ENCODE data around the gene MDM1.
A peak's percentile ranks its signal among the peaks of the same experiment; 100 is the strongest.

MDM1 gene

DNA sequence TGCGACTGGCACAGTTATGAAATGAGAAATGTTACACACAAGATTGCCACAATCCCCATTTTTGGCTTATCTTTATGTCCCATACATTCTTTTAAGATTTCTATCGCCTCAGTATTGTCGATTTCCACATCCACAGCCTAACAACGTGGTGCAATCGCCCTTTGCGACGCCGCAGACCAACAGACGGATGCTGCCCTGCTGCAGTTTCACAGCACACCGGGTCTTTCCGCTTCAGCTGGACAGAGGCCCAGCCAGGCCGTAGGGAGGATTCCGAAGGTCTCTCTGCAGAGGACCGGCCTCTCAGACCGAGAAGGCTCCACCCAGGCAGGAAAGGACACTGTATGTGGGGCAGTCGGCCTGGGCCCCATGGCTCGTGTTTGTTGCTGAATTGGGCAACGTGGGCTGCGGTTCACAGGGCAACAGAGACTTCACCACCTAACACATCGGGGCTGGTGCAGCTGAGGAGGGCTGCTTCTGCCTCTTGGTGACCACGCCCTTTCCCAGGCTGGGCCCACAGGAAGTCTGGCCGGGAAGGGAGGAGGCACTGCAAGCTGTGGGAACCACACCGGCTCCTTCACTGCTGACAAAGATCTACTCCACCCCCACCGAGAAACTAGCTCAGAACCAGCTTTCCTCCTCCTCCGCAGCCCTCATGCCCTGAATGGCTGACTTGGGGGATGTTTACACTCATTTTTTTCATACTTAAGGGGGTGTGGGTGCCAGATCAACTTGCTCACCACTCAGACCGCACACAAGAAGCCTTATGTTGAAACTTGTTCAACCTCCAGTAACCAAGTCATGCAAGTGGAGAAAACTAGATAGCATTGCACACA, 32.9 kb upstream of the MDM1 start:
- H3K27ac Mint-ChIP-seq, result peak overlapping the region; percentile 94
- peaks cover 55% of the 10 kb centered on the region for H3K4me1 Mint-ChIP-seq (ENCODE audit: low read depth)
- no peaks in the 10 kb centered on the region for H3K27me3 Mint-ChIP-seq (ENCODE audit: low read depth)
- H3K4me3 Mint-ChIP-seq, result peak overlapping the region; percentile 78
- H3K9me3 Mint-ChIP-seq, result no peaks in the 10 kb centered on the region
- peaks cover 5% of the 10 kb centered on the region for H3K36me3 Mint-ChIP-seq (ENCODE audit: low read depth)

DNA sequence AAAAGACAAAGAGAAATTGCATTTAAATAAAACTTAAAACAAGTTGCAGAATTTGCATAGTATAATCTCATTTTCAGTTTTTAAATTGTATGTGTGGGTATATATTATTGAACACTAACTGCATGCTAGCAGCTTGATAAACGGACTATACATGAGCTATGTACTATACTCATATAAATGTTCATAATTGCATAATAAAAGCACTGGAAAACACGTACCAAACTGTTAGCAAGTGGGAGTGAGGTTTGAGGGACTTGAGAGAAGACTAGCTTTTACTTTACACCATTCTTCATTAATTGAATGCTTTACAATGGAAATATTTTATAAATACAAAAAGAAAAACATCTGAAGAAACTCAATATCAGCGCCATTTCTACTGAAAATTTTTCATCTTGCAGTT, 32.2 kb upstream of the MDM1 start:
- Mint-ChIP-seq H3K4me3 (peak overlapping the region; percentile 78), H3K27ac (peak overlapping the region; percentile 94), H3K4me1 (ENCODE audit: low read depth) (peaks cover 57% of the 10 kb centered on the region), H3K9me3 (no peaks in the 10 kb centered on the region), H3K27me3 (ENCODE audit: low read depth) (no peaks in the 10 kb centered on the region), H3K36me3 (ENCODE audit: low read depth) (peaks cover 5% of the 10 kb centered on the region)

DNA sequence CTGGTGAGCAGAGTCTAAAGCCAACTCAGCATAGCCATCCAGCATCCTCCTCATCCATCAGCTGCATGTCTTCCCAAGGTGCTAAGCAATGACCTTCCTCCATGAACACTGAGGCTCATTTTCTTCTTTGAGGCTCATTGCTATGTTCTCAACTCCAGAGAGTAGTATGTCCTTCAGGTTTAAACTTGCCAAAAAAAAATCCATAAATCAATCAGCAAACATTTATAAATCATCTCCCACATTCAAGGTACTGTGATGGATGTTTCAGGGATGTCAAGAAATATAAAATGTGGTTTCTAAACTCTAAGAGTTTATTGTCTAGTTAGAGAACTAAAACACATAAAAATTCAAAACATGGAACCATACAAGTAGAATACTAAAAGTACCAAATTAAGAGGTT, 29.8 kb upstream of the MDM1 start:
- no peak overlapping the region for H3K27ac Mint-ChIP-seq
- H3K4me3 Mint-ChIP-seq, result no peak overlapping the region
- peaks cover 5% of the 10 kb centered on the region for H3K36me3 Mint-ChIP-seq (ENCODE audit: low read depth)
- no peaks in the 10 kb centered on the region for H3K27me3 Mint-ChIP-seq (ENCODE audit: low read depth)
- peaks cover 45% of the 10 kb centered on the region for H3K4me1 Mint-ChIP-seq (ENCODE audit: low read depth)
- H3K9me3 Mint-ChIP-seq, result no peaks in the 10 kb centered on the region

DNA sequence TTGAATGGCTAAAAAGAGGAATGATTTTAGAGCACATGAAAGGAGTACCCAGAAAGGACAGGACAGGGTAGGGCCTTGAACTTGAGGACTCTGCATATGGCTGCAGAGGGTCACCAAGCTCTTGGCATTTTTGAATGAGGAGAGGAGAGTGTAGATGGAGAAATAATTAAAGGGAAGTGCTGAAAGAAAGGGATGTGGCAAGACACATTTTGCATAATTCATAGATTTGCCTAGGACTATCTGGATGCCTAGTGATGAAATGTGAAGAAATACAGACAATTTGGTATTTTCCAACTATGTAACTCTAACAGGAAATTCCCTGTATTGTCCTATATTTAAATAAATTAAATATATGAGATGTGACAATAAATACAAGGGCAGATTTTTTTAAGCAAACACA, 27.5 kb upstream of the MDM1 start:
- H3K36me3 Mint-ChIP-seq (ENCODE audit: low read depth), result peaks cover 5% of the 10 kb centered on the region
- no peak overlapping the region for H3K4me3 Mint-ChIP-seq
- H3K27ac Mint-ChIP-seq, result no peak overlapping the region
- H3K9me3 Mint-ChIP-seq, result no peaks in the 10 kb centered on the region
- peaks cover 36% of the 10 kb centered on the region for H3K4me1 Mint-ChIP-seq (ENCODE audit: low read depth)
- H3K27me3 Mint-ChIP-seq (ENCODE audit: low read depth), result no peaks in the 10 kb centered on the region

DNA sequence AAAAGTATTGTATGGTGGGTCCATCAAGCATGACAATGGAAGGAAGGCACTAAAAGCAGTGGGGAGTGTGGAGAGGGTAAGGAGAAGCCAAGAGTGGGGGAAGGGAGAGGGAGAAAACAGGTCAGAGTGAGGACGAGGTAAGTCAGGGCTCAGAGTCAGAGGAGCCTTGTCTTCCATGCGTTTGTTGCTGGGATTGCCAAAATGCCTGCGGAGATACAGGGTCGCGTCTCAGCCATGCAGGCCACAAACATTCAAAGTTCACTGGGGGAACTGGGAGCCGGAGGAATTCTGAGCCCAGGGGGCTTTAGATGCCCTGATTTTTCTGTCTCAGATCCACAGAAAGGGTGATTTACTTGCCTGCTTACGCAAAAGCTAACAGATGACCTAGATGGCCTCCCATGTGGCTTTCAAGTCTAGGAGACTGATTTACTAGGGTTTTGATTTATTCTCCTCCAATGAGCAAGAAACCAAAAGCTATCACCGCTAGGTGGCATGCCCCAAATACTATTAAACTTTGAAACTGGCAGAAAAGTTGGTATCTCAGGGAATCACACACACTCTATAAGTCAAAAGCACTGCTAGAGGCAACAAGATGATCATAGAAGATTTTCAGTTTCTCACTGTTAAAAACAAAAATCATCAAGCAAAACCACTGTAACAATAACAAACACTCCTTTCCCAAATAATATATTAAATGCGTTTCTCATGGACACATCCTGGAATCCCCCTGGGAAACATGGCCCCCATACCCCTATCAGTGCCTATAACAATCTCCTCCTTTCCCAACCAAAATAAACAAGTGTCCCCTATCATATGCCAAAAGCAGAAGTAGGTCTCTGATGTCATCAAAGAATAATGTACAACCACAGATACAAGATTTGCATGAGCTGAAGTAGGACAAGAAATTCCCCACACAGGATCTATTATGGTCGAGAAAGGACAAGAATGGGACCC, 26.6 kb upstream of the MDM1 start:
- peaks cover 4% of the 10 kb centered on the region for H3K36me3 Mint-ChIP-seq (ENCODE audit: low read depth)
- H3K9me3 Mint-ChIP-seq, result no peaks in the 10 kb centered on the region
- no peak overlapping the region for H3K27ac Mint-ChIP-seq
- H3K4me1 Mint-ChIP-seq (ENCODE audit: low read depth), result peaks cover 28% of the 10 kb centered on the region
- no peaks in the 10 kb centered on the region for H3K27me3 Mint-ChIP-seq (ENCODE audit: low read depth)
- H3K4me3 Mint-ChIP-seq, result no peak overlapping the region

DNA sequence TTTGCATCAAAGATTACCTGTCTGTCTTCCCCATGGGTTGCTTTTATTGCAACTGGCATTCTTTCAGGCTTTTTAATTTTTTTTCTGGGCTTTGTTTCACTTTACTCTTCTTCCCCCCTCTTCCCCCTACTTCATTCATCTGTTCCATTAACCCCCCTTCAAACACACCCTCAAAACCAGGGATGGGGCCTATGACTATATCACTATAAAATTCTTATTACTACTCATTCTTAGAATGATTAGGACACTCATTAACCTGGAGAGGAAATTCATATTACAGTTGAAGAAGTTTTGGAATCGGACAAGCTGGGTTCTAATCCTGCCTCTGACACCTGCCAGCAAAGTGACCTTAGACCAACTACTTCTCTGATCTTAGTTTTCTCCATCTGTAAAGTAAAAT, 24.8 kb upstream of the MDM1 start:
- no peaks in the 10 kb centered on the region for H3K27me3 Mint-ChIP-seq (ENCODE audit: low read depth)
- no peak overlapping the region for H3K27ac Mint-ChIP-seq

DNA sequence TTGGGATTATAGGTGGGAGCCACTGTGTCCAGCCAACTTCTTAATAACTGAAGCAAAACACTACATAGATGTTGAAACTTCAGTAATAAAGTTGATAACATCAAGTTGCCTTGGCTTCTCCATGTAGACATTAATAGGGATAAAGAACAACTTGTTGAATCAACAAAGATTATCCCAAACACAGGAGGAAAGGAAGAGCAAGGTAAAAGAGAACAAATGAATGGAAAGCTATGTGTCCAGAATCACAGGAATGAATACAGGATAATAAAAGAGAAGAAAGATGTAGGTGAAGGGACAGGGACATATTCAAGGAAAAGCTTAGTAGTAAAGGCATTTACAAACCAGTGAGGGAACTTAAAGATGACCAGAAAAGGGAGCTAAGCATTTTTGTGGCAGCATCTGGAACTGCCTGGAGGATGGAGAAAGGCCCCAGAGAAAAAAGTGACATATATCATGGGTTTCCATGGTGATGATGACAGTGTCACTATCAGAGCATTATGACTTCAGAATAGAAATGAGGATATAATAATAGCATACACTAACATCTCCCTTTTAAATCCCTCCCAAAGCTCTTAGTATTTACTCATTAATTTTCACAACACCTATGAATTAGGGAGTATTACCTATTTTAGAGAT, 24.0 kb upstream of the MDM1 start:
- no peaks in the 10 kb centered on the region for H3K9me3 Mint-ChIP-seq
- H3K27me3 Mint-ChIP-seq (ENCODE audit: low read depth), result no peaks in the 10 kb centered on the region
- H3K27ac Mint-ChIP-seq, result no peak overlapping the region
- H3K36me3 Mint-ChIP-seq (ENCODE audit: low read depth), result no peaks in the 10 kb centered on the region
- peaks cover 14% of the 10 kb centered on the region for H3K4me1 Mint-ChIP-seq (ENCODE audit: low read depth)
- H3K4me3 Mint-ChIP-seq, result no peak overlapping the region

More for the DNA sequence above, 24.8 kb upstream of the MDM1 start:
- Mint-ChIP-seq H3K4me3 (no peak overlapping the region), H3K36me3 (ENCODE audit: low read depth) (peaks cover 2% of the 10 kb centered on the region), H3K4me1 (ENCODE audit: low read depth) (peaks cover 16% of the 10 kb centered on the region), H3K9me3 (no peaks in the 10 kb centered on the region)

DNA sequence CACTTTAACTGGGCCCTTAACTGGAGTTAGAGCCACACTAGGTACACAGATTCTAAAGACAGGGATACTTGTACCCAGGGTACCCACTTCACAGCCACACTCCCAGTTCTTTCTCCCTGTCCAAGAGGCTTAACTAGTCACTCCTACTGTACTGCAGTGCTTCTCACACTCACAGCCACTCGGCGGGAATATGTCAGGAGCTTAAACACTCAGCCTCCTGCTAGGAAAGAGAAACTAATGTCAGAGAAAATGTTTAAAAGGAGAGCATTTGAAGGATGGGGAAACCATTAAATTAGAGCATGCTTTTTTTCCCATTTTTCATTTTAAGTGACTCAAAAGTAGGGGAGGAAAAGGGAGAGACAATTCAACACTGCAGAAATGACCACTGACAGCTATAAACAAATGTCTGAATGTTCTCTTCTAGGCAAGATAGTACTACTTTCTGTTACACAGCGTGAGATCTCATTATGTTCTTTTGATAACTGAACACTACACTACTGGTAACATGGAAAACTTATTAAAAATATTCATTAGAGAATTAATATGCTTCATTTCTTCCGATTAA, 22.9 kb upstream of the MDM1 start:
- no peaks in the 10 kb centered on the region for H3K27me3 Mint-ChIP-seq (ENCODE audit: low read depth)
- no peaks in the 10 kb centered on the region for H3K9me3 Mint-ChIP-seq
- H3K36me3 Mint-ChIP-seq (ENCODE audit: low read depth), result no peaks in the 10 kb centered on the region
- no peak overlapping the region for H3K4me3 Mint-ChIP-seq
- no peak overlapping the region for H3K27ac Mint-ChIP-seq
- H3K4me1 Mint-ChIP-seq (ENCODE audit: low read depth), result peaks cover 14% of the 10 kb centered on the region

DNA sequence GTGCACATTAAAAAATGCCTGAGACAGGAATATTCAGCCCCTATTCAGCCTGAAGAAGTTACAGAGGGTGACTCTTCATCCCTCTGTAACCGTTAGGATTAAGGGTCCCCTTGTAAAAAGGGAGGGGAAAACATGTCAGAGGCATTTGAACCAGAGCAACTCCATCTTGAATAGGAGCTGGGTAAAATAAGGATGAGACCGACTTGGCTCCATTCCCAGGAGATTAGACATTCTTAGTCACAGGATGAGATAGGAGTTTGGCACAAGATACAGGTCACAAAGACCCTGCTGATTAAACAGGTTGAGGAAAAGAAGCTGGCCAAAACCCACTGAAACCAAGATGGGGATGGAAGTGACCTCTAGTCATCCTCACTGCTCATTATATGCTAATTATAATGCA, 19.9 kb upstream of the MDM1 start:
- no peak overlapping the region for H3K4me3 Mint-ChIP-seq
- H3K9me3 Mint-ChIP-seq, result no peaks in the 10 kb centered on the region
- H3K27ac Mint-ChIP-seq, result no peak overlapping the region
- no peaks in the 10 kb centered on the region for H3K27me3 Mint-ChIP-seq (ENCODE audit: low read depth)
- peaks cover 5% of the 10 kb centered on the region for H3K4me1 Mint-ChIP-seq (ENCODE audit: low read depth)
- H3K36me3 Mint-ChIP-seq (ENCODE audit: low read depth), result peaks cover under 1% of the 10 kb centered on the region

DNA sequence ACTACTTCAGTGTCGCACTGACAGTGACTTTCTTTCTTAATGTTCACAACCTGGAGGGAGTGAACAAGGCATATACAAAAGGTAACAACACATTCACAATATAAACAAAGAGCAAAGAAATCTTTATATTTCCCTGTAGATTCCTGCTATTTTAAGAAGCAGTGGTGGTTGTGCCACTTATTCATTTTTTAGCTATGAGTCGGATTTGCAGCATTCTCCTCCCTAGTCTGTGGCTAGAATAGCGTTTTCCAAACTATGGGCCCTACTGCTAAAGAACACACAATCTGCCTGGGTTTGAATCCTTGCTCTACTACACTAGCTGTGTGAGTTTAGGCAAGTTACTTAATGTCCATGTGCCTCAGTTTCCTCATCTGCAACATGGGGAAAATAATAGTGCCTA, 18.6 kb upstream of the MDM1 start:
- H3K27ac Mint-ChIP-seq, result no peak overlapping the region
- peaks cover under 1% of the 10 kb centered on the region for H3K9me3 Mint-ChIP-seq
- H3K4me1 Mint-ChIP-seq (ENCODE audit: low read depth), result peaks cover 10% of the 10 kb centered on the region
- H3K27me3 Mint-ChIP-seq (ENCODE audit: low read depth), result no peaks in the 10 kb centered on the region
- H3K36me3 Mint-ChIP-seq (ENCODE audit: low read depth), result peaks cover 3% of the 10 kb centered on the region
- H3K4me3 Mint-ChIP-seq, result no peak overlapping the region

DNA sequence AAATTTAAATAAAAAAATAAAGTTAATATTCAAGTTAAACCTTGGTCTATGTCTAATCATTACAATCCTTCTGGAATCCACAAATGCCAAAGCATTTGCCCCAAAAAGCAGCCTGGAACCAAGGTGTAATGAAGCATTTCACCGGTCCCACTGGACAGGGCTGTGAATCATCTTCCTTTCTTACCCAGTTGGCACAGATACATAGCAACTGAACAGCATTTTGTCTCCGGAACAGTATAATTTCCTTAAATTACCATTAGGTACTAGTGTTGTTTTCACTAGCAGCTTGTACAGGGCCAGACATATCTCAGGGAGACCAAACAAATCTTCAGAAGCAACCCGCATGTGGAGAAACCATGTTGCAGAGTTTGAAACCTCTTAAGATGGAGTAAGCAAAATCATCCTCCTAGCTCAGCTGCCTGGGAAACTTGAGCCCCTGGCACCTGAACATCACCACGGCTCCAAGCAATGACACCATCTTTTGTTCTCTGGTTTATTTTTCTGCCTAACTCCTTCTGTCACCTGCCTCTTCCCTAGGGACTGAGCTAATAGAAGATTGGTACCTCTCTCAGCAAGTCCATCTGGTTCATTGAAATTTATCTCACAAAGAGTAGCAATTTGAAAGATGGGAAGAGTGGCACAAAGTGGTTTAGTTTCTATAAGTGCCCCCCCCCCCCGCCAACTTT, 17.9 kb upstream of the MDM1 start:
- Mint-ChIP-seq H3K9me3 (peaks cover 3% of the 10 kb centered on the region), H3K4me3 (no peak overlapping the region), H3K4me1 (ENCODE audit: low read depth) (peaks cover 12% of the 10 kb centered on the region), H3K36me3 (ENCODE audit: low read depth) (peaks cover 4% of the 10 kb centered on the region), H3K27ac (no peak overlapping the region), H3K27me3 (ENCODE audit: low read depth) (no peaks in the 10 kb centered on the region)

DNA sequence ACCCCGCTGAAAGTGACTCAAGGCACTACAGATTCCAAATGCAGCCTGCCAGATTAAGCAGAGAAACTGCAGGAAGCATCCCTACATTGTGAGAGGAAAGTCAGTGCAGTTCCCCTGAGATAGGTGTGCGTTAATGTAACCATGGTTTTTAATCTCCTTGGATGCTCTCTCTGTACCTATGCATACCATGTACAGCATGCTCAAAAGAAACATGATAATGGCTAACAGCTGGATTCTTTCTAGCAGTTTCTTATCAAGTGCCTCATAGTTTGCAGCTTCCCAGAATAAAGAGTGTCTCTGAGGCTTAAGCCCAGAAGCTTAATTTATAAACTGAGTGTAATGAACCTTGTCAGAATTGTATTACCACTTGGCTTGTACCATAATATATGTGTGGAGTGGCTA, 17.1 kb upstream of the MDM1 start:
- H3K4me1 Mint-ChIP-seq (ENCODE audit: low read depth), result peaks cover 12% of the 10 kb centered on the region
- H3K4me3 Mint-ChIP-seq, result no peak overlapping the region
- no peaks in the 10 kb centered on the region for H3K27me3 Mint-ChIP-seq (ENCODE audit: low read depth)
- peaks cover 4% of the 10 kb centered on the region for H3K36me3 Mint-ChIP-seq (ENCODE audit: low read depth)
- H3K9me3 Mint-ChIP-seq, result peaks cover 3% of the 10 kb centered on the region
- no peak overlapping the region for H3K27ac Mint-ChIP-seq

DNA sequence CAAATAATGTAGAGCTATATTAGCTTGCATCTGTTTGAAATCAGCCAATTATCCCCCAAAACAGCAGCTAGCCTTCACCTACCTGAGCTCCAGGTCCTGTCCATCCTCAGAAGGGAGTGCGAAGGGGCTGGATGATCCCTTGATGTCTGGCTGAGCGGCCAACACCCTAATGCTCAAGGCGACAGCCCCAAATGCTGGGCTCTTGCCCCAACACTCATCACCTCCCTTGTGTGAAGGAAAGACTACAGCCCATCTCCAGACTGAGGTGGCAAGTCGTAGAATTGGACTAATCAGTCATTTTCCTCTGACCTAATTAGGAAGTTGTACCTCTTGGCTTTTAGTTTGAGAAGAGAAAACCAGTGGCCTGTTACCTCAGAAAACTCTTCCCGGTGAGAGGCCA, 16.3 kb upstream of the MDM1 start:
- no peak overlapping the region for H3K27ac Mint-ChIP-seq
- H3K4me3 Mint-ChIP-seq, result no peak overlapping the region
- H3K27me3 Mint-ChIP-seq (ENCODE audit: low read depth), result peaks cover 5% of the 10 kb centered on the region
- H3K4me1 Mint-ChIP-seq (ENCODE audit: low read depth), result peaks cover 12% of the 10 kb centered on the region
- peaks cover 4% of the 10 kb centered on the region for H3K36me3 Mint-ChIP-seq (ENCODE audit: low read depth)
- H3K9me3 Mint-ChIP-seq, result peaks cover 3% of the 10 kb centered on the region

DNA sequence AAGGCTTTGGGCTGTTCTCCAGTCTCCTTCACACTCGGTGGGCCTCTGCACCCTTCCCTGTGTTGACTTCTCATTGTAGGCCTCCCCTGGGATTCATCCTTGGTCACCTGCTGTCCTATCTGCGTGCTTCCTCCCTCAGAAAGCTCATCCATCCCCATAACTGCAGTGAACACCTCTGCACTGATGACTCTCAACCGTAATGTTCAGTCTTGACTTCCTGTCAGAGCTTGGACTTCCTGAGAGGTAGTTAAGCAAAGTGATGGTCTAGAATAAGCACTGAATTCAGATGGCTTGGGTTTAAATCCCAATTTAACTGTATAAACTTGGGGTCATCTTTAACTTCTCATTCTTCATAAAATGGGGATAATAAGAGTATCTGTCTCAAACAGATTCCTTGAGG, 13.6 kb upstream of the MDM1 start:
- peaks cover 4% of the 10 kb centered on the region for H3K36me3 Mint-ChIP-seq (ENCODE audit: low read depth)

More for the DNA sequence above, 13.6 kb upstream of the MDM1 start:
- Mint-ChIP-seq H3K27ac (no peak overlapping the region), H3K4me1 (ENCODE audit: low read depth) (peaks cover 12% of the 10 kb centered on the region), H3K4me3 (no peak overlapping the region), H3K27me3 (ENCODE audit: low read depth) (peaks cover 21% of the 10 kb centered on the region), H3K9me3 (peaks cover 3% of the 10 kb centered on the region)

Measured in T-helper 1 cell treated with Interleukin-12 subunit alpha and Interleukin-12 subunit beta and Interleukin-4 antibody, amounts not matched to agents 30 μg/mL and 1 μg/mL, for 36 hours (primary cell).